ENCODE measurements around the gene PCDH19. TPM values are rescaled to one million over a fixed set of nuclear protein-coding genes. Genes with fewer than 3 reads are reported as not detected.
A peak's percentile ranks its signal among the peaks of the same experiment; 100 is the strongest.

Gene PCDH19
- polyA plus RNA-seq, 1 donor from 2014 or later = 8.2 TPM

GRCh38 chrX:100404851-100405250 lies 5.2 kb downstream of the PCDH19 start:
- H3K27ac ChIP-seq (ENCODE audit: low read length) = no peak overlapping the region
- no peaks in the 10 kb centered on the region for H4K20me1 ChIP-seq (ENCODE audit: insufficient read depth)
- H3K4me3 ChIP-seq (ENCODE audit: low read length) = peak overlapping the region; percentile 77

GRCh38 chrX:100395781-100396180 lies 14.3 kb downstream of the PCDH19 start:
- Histone ChIP-seq H3K4me3 (ENCODE audit: low read length) (no peak overlapping the region), H2AFZ (ENCODE audit: low read depth, low read length) (no peak overlapping the region), H3K4me2 (ENCODE audit: low read length) (no peak overlapping the region), H3F3A (ENCODE audit: insufficient read depth, low read length, poor library complexity, severe bottlenecking) (no peaks in the 10 kb centered on the region), H3K27ac (ENCODE audit: low read length) (no peak overlapping the region), H3K79me2 (replicated peaks; ENCODE audit: insufficient read depth, low read length) (peaks cover 21% of the 10 kb centered on the region), H3K9me3 (ENCODE audit: low read length) (no peaks in the 10 kb centered on the region), H3K36me3 (ENCODE audit: insufficient read depth, low read length) (no peaks in the 10 kb centered on the region), H3K9ac (ENCODE audit: low read length) (no peak overlapping the region), H3K27me3 (ENCODE audit: insufficient read depth, low read depth, low read length) (no peaks in the 10 kb centered on the region), H4K20me1 (ENCODE audit: insufficient read depth) (no peaks in the 10 kb centered on the region), H3K9me2 (ENCODE audit: insufficient read depth, low read length) (no peaks in the 10 kb centered on the region)
- no peak for TF ChIP-seq SMC3 (conservative IDR thresholded peaks at IDR 0.05; ENCODE audit: poor library complexity)
- no peak for TF ChIP-seq CTCF (IDR thresholded peaks at IDR 0.05; ENCODE audit: poor library complexity, severe bottlenecking)
- TF ChIP-seq TAF1 (IDR thresholded peaks at IDR 0.05; ENCODE audit: low read depth) = no peak
- no peak for TF ChIP-seq MXI1 (conservative IDR thresholded peaks at IDR 0.05; ENCODE audit: poor library complexity, severe bottlenecking)
- TF ChIP-seq RAD21 (conservative IDR thresholded peaks at IDR 0.05) = no peak
- TF ChIP-seq EZH2 (IDR thresholded peaks at IDR 0.05; ENCODE audit: borderline replicate concordance, insufficient read depth, low read length, poor library complexity, severe bottlenecking) = no peak
- no peak for TF ChIP-seq POLR2AphosphoS5 (IDR thresholded peaks at IDR 0.05)

More at GRCh38 chrX:100404851-100405250, 5.2 kb downstream of the PCDH19 start:
- H3K9me3 ChIP-seq (ENCODE audit: low read length) = no peaks in the 10 kb centered on the region
- H3K9me2 ChIP-seq (ENCODE audit: insufficient read depth, low read length) = no peaks in the 10 kb centered on the region
- peak overlapping the region; percentile 34 for H3K9ac ChIP-seq (ENCODE audit: low read length)
- H3K27me3 ChIP-seq (ENCODE audit: insufficient read depth, low read depth, low read length) = peaks cover 8% of the 10 kb centered on the region
- H3K36me3 ChIP-seq (ENCODE audit: insufficient read depth, low read length) = no peaks in the 10 kb centered on the region
- H3K4me2 ChIP-seq (ENCODE audit: low read length) = peak overlapping the region; percentile 62
- no peaks in the 10 kb centered on the region for H3F3A ChIP-seq (ENCODE audit: insufficient read depth, low read length, poor library complexity, severe bottlenecking)
- no peak overlapping the region for H2AFZ ChIP-seq (ENCODE audit: low read depth, low read length)
- TF ChIP-seq EP300 (conservative IDR thresholded peaks at IDR 0.05; ENCODE audit: poor library complexity, severe bottlenecking) = no peak
- no peak for TF ChIP-seq CTCF (IDR thresholded peaks at IDR 0.05; ENCODE audit: poor library complexity, severe bottlenecking)
- no peak for TF ChIP-seq REST (IDR thresholded peaks at IDR 0.05; ENCODE audit: borderline replicate concordance)
- no peak for TF ChIP-seq EZH2 (IDR thresholded peaks at IDR 0.05; ENCODE audit: borderline replicate concordance, insufficient read depth, low read length, poor library complexity, severe bottlenecking)
- TF ChIP-seq MXI1 (conservative IDR thresholded peaks at IDR 0.05; ENCODE audit: poor library complexity, severe bottlenecking) = no peak
- no peak for TF ChIP-seq TAF1 (IDR thresholded peaks at IDR 0.05; ENCODE audit: low read depth)
- no peak for TF ChIP-seq POLR2AphosphoS5 (IDR thresholded peaks at IDR 0.05)
- TF ChIP-seq RAD21 (conservative IDR thresholded peaks at IDR 0.05) = no peak
- TF ChIP-seq SMC3 (conservative IDR thresholded peaks at IDR 0.05; ENCODE audit: poor library complexity) = no peak
- H3K79me2 ChIP-seq (replicated peaks; ENCODE audit: insufficient read depth, low read length) = peaks cover 49% of the 10 kb centered on the region

All from neural cell (in vitro differentiated cells).